Measurements from ENCODE around the gene MTHFD2L.
A peak's percentile ranks its signal among the peaks of the same experiment; 100 is the strongest.
"Not testable (repeated sequence)": the region's sequence is repeated elsewhere in the genome, so short reads cannot be mapped to it uniquely, and the experiment has no call there.

The MTHFD2L gene

GRCh38 chr4:74118600-74119338, 39.1 kb upstream of the MTHFD2L start:
- H3K4me2 ChIP-seq (ENCODE audit: low read length), result no peak overlapping the region
- H3K9ac ChIP-seq (ENCODE audit: low read depth, low read length), result no peak overlapping the region
- no peak overlapping the region for H3K4me3 ChIP-seq (ENCODE audit: low read length)
- H3K9me3 ChIP-seq (replicated peaks; ENCODE audit: low read length), result no peaks in the 10 kb centered on the region
- peaks cover 33% of the 10 kb centered on the region for H3K4me1 ChIP-seq (ENCODE audit: control insufficient read depth, insufficient read depth, low read length)
- H3K27me3 ChIP-seq (ENCODE audit: control insufficient read depth, insufficient read depth, low read length), result no peaks in the 10 kb centered on the region
- H3K36me3 ChIP-seq (ENCODE audit: insufficient read depth, low read length), result no peaks in the 10 kb centered on the region

- H3K9ac ChIP-seq (ENCODE audit: low read depth, low read length), result no peak overlapping the region
Measured at GRCh38 chr4:74120086-74120485, 37.8 kb upstream of the MTHFD2L start.

GRCh38 chr4:74121643-74122579, 36.0 kb upstream of the MTHFD2L start:
- no peak overlapping the region for H3K9ac ChIP-seq (ENCODE audit: low read depth, low read length)
- no peak overlapping the region for H3K4me3 ChIP-seq (ENCODE audit: low read length)
- H3K4me2 ChIP-seq (ENCODE audit: low read length), result no peak overlapping the region
- H3K9me3 ChIP-seq (replicated peaks; ENCODE audit: low read length), result no peaks in the 10 kb centered on the region
- peaks cover 13% of the 10 kb centered on the region for H3K4me1 ChIP-seq (ENCODE audit: control insufficient read depth, insufficient read depth, low read length)
- H3K27me3 ChIP-seq (ENCODE audit: control insufficient read depth, insufficient read depth, low read length), result no peaks in the 10 kb centered on the region
- H3K36me3 ChIP-seq (ENCODE audit: insufficient read depth, low read length), result no peaks in the 10 kb centered on the region

More at GRCh38 chr4:74120086-74120485, 37.8 kb upstream of the MTHFD2L start:
- Histone ChIP-seq H3K9me3 (replicated peaks; ENCODE audit: low read length) (no peaks in the 10 kb centered on the region), H3K4me3 (ENCODE audit: low read length) (no peak overlapping the region), H3K4me1 (ENCODE audit: control insufficient read depth, insufficient read depth, low read length) (peaks cover 22% of the 10 kb centered on the region), H3K36me3 (ENCODE audit: insufficient read depth, low read length) (no peaks in the 10 kb centered on the region), H3K4me2 (ENCODE audit: low read length) (no peak overlapping the region), H3K27me3 (ENCODE audit: control insufficient read depth, insufficient read depth, low read length) (no peaks in the 10 kb centered on the region)

- no peak overlapping the region for H3K4me3 ChIP-seq (ENCODE audit: low read length)
- H3K4me2 ChIP-seq (ENCODE audit: low read length), result no peak overlapping the region
- no peaks in the 10 kb centered on the region for H3K9me3 ChIP-seq (replicated peaks; ENCODE audit: low read length)
- no peaks in the 10 kb centered on the region for H3K36me3 ChIP-seq (ENCODE audit: insufficient read depth, low read length)
- H3K27me3 ChIP-seq (ENCODE audit: control insufficient read depth, insufficient read depth, low read length), result no peaks in the 10 kb centered on the region
- H3K9ac ChIP-seq (ENCODE audit: low read depth, low read length), result no peak overlapping the region
- H3K4me1 ChIP-seq (ENCODE audit: control insufficient read depth, insufficient read depth, low read length), result peaks cover 4% of the 10 kb centered on the region
Measured at GRCh38 chr4:74123065-74123728, 34.7 kb upstream of the MTHFD2L start.

GRCh38 chr4:74125029-74125428, 32.9 kb upstream of the MTHFD2L start:
- Histone ChIP-seq H3K36me3 (ENCODE audit: insufficient read depth, low read length) (no peaks in the 10 kb centered on the region), H3K4me1 (ENCODE audit: control insufficient read depth, insufficient read depth, low read length) (peaks cover 4% of the 10 kb centered on the region), H3K4me2 (ENCODE audit: low read length) (no peak overlapping the region), H3K9me3 (replicated peaks; ENCODE audit: low read length) (no peaks in the 10 kb centered on the region), H3K27me3 (ENCODE audit: control insufficient read depth, insufficient read depth, low read length) (no peaks in the 10 kb centered on the region), H3K4me3 (ENCODE audit: low read length) (no peak overlapping the region), H3K9ac (ENCODE audit: low read depth, low read length) (no peak overlapping the region)

- Histone ChIP-seq H3K27me3 (ENCODE audit: control insufficient read depth, insufficient read depth, low read length) (no peaks in the 10 kb centered on the region), H3K9ac (ENCODE audit: low read depth, low read length) (no peak overlapping the region)
Measured at GRCh38 chr4:74127745-74128144, 30.2 kb upstream of the MTHFD2L start.

GRCh38 chr4:74130843-74131242, 27.1 kb upstream of the MTHFD2L start:
- not testable (repeated sequence) for H3K4me3 ChIP-seq (ENCODE audit: low read length); H3K36me3 ChIP-seq (ENCODE audit: insufficient read depth, low read length); H3K27me3 ChIP-seq (ENCODE audit: control insufficient read depth, insufficient read depth, low read length)

More at GRCh38 chr4:74127745-74128144, 30.2 kb upstream of the MTHFD2L start:
- Histone ChIP-seq H3K4me3 (ENCODE audit: low read length) (no peak overlapping the region), H3K36me3 (ENCODE audit: insufficient read depth, low read length) (no peaks in the 10 kb centered on the region), H3K4me2 (ENCODE audit: low read length) (no peak overlapping the region), H3K4me1 (ENCODE audit: control insufficient read depth, insufficient read depth, low read length) (peaks cover 4% of the 10 kb centered on the region), H3K9me3 (replicated peaks; ENCODE audit: low read length) (no peaks in the 10 kb centered on the region)

GRCh38 chr4:74132188-74132587, 25.7 kb upstream of the MTHFD2L start:
- not testable (repeated sequence) for H3K36me3 ChIP-seq (ENCODE audit: insufficient read depth, low read length); H3K27me3 ChIP-seq (ENCODE audit: control insufficient read depth, insufficient read depth, low read length); H3K4me3 ChIP-seq (ENCODE audit: low read length)

More at GRCh38 chr4:74130843-74131242, 27.1 kb upstream of the MTHFD2L start:
- H3K4me1 ChIP-seq (ENCODE audit: control insufficient read depth, insufficient read depth, low read length); H3K9me3 ChIP-seq (replicated peaks; ENCODE audit: low read length); H3K4me2 ChIP-seq (ENCODE audit: low read length); H3K9ac ChIP-seq (ENCODE audit: low read depth, low read length): not testable (repeated sequence)

GRCh38 chr4:74132944-74133343, 25.0 kb upstream of the MTHFD2L start:
- H3K4me2 ChIP-seq (ENCODE audit: low read length), result no peak overlapping the region
- H3K27me3 ChIP-seq (ENCODE audit: control insufficient read depth, insufficient read depth, low read length), result no peaks in the 10 kb centered on the region
- no peak overlapping the region for H3K4me3 ChIP-seq (ENCODE audit: low read length)
- peaks cover 5% of the 10 kb centered on the region for H3K4me1 ChIP-seq (ENCODE audit: control insufficient read depth, insufficient read depth, low read length)
- no peaks in the 10 kb centered on the region for H3K36me3 ChIP-seq (ENCODE audit: insufficient read depth, low read length)
- H3K9ac ChIP-seq (ENCODE audit: low read depth, low read length), result no peak overlapping the region
- H3K9me3 ChIP-seq (replicated peaks; ENCODE audit: low read length), result no peaks in the 10 kb centered on the region

More at GRCh38 chr4:74132188-74132587, 25.7 kb upstream of the MTHFD2L start:
- H3K4me2 ChIP-seq (ENCODE audit: low read length); H3K4me1 ChIP-seq (ENCODE audit: control insufficient read depth, insufficient read depth, low read length); H3K9ac ChIP-seq (ENCODE audit: low read depth, low read length); H3K9me3 ChIP-seq (replicated peaks; ENCODE audit: low read length): not testable (repeated sequence)

- no peaks in the 10 kb centered on the region for H3K36me3 ChIP-seq (ENCODE audit: insufficient read depth, low read length)
Measured at GRCh38 chr4:74133786-74134499, 24.0 kb upstream of the MTHFD2L start.

GRCh38 chr4:74134500-74134852, 23.4 kb upstream of the MTHFD2L start:
- Histone ChIP-seq H3K4me1 (ENCODE audit: control insufficient read depth, insufficient read depth, low read length) (peaks cover 5% of the 10 kb centered on the region), H3K9me3 (replicated peaks; ENCODE audit: low read length) (no peaks in the 10 kb centered on the region), H3K9ac (ENCODE audit: low read depth, low read length) (no peak overlapping the region), H3K4me2 (ENCODE audit: low read length) (no peak overlapping the region), H3K27me3 (ENCODE audit: control insufficient read depth, insufficient read depth, low read length) (no peaks in the 10 kb centered on the region), H3K36me3 (ENCODE audit: insufficient read depth, low read length) (no peaks in the 10 kb centered on the region), H3K4me3 (ENCODE audit: low read length) (no peak overlapping the region)

More at GRCh38 chr4:74133786-74134499, 24.0 kb upstream of the MTHFD2L start:
- no peaks in the 10 kb centered on the region for H3K9me3 ChIP-seq (replicated peaks; ENCODE audit: low read length)
- H3K4me3 ChIP-seq (ENCODE audit: low read length), result no peak overlapping the region
- H3K9ac ChIP-seq (ENCODE audit: low read depth, low read length), result peak overlapping the region; percentile 60
- H3K4me1 ChIP-seq (ENCODE audit: control insufficient read depth, insufficient read depth, low read length), result peaks cover 5% of the 10 kb centered on the region
- no peaks in the 10 kb centered on the region for H3K27me3 ChIP-seq (ENCODE audit: control insufficient read depth, insufficient read depth, low read length)
- peak overlapping the region; percentile 34 for H3K4me2 ChIP-seq (ENCODE audit: low read length)
